ENCODE results near the gene PTPN18.

PTPN18 gene

DNA sequence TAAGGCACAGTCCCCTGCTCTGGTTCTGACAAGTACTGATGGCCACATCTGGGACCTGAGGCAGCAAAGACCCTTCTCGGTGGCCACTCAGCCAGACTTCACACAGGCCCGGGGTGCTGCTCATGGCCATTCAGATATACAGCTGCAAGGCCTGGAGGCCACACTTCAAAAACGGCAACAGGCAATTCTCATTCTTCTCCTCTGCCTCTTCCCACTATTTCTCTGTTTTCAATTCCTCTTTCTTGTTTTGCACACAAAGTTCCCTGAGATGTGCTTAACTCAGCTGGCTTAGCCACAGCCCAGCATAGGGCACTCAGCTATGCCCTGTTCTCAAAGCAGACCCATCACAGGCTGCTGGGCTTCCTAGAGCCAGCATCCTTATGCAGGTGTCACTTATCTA, 29.9 kb downstream of the PTPN18 start:
- H2BK15ac ChIP-seq (ENCODE audit: low read depth, poor library complexity, severe bottlenecking), result no peak overlapping the region
- over 99% methylated on average over 3 of the region's 3 CpGs for WGBS
- H2BK120ac ChIP-seq (ENCODE audit: low read depth, low read length), result no peak overlapping the region

DNA sequence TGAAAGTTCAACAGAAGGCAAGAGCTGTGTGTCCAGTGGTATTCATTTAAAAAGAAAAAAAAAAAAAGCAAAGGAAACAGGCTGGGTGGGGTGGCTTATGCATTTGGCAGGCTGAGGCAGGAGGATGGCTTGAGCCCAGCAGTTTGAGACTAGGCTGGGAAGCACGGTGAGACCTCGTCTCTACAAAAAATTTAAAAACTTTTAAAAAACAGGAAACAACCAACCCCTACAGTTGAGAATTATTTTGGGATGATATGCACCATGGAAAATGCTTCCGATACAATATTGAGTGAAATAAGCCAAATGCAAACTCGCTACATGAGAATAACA, 31.2 kb downstream of the PTPN18 start:
- H3K23ac ChIP-seq (ENCODE audit: low read length in 2 of 2), result no peak overlapping the region
- H3K79me1 ChIP-seq (replicated peaks; ENCODE audit: low read length, poor library complexity, severe bottlenecking), result peaks cover 11% of the 10 kb centered on the region
- no peak overlapping the region for H3K9ac ChIP-seq (ENCODE audit: low read length)
- H3K4ac ChIP-seq (ENCODE audit: low read depth in 1 of 2, low read length in 2 of 2), result no peak overlapping the region
- 94% methylated on average over 2 of the region's 4 CpGs for WGBS
- H3K9me3 ChIP-seq (ENCODE audit: control insufficient read depth, low read length), result no peaks in the 10 kb centered on the region
- H2BK120ac ChIP-seq (ENCODE audit: low read depth, low read length), result no peak overlapping the region
- no peak overlapping the region for H2BK12ac ChIP-seq (ENCODE audit: low read length in 2 of 2)
- no peak overlapping the region for H3K18ac ChIP-seq (ENCODE audit: low read depth in 1 of 2, low read length in 2 of 2)
- H2AK5ac ChIP-seq (ENCODE audit: low read length, severe bottlenecking), result no peak overlapping the region
- no peak for DNase-seq
- no peak overlapping the region for H2BK5ac ChIP-seq (ENCODE audit: low read depth, low read length, poor library complexity, severe bottlenecking)
- H4K91ac ChIP-seq (ENCODE audit: low read length), result no peak overlapping the region
- no peak overlapping the region for H3K4me2 ChIP-seq (ENCODE audit: low read length, poor library complexity, severe bottlenecking)
- no peak overlapping the region for H3K4me3 ChIP-seq (ENCODE audit: insufficient read depth in 1 of 2, low read depth in 1 of 2, low read length in 2 of 2)
- H3K27me3 ChIP-seq (ENCODE audit: control insufficient read depth in 1 of 2, insufficient read depth in 1 of 2, low read length in 2 of 2), result no peaks in the 10 kb centered on the region
- H3K4me1 ChIP-seq (ENCODE audit: control insufficient read depth, insufficient read depth, low read depth, low read length), result peaks cover 10% of the 10 kb centered on the region
- no peak overlapping the region for H3K27ac ChIP-seq (ENCODE audit: low read length, poor library complexity, severe bottlenecking)
- H3K36me3 ChIP-seq (ENCODE audit: control insufficient read depth in 1 of 2, insufficient read depth in 2 of 2, low read depth in 1 of 2, low read length in 2 of 2), result peaks cover 4 to 9% of the 10 kb centered on the region in 2 experiments
- no peak overlapping the region for H2BK15ac ChIP-seq (ENCODE audit: low read depth, poor library complexity, severe bottlenecking)
- H3K14ac ChIP-seq (ENCODE audit: low read length in 2 of 2), result no peak overlapping the region
- no peak overlapping the region for H2AFZ ChIP-seq (ENCODE audit: low read depth, low read length)
- no peak overlapping the region for H4K8ac ChIP-seq (ENCODE audit: low read length)

More for the DNA sequence above, 29.9 kb downstream of the PTPN18 start:
- DNase-seq, result no peak
- Histone ChIP-seq H2BK5ac (ENCODE audit: low read depth, low read length, poor library complexity, severe bottlenecking) (no peak overlapping the region), H4K8ac (ENCODE audit: low read length) (no peak overlapping the region), H3K36me3 (ENCODE audit: control insufficient read depth in 1 of 2, insufficient read depth in 2 of 2, low read depth in 1 of 2, low read length in 2 of 2) (peaks cover 5 to 17% of the 10 kb centered on the region in 2 experiments), H3K23ac (ENCODE audit: low read length in 2 of 2) (no peak overlapping the region), H2BK12ac (ENCODE audit: low read length in 2 of 2) (no peak overlapping the region), H3K9me3 (ENCODE audit: control insufficient read depth, low read length) (no peaks in the 10 kb centered on the region), H3K18ac (ENCODE audit: low read depth in 1 of 2, low read length in 2 of 2) (no peak overlapping the region), H3K4ac (ENCODE audit: low read depth in 1 of 2, low read length in 2 of 2) (no peak overlapping the region), H3K27me3 (ENCODE audit: control insufficient read depth in 1 of 2, insufficient read depth in 1 of 2, low read length in 2 of 2) (no peaks in the 10 kb centered on the region), H2AFZ (ENCODE audit: low read depth, low read length) (no peak overlapping the region), H3K4me1 (ENCODE audit: control insufficient read depth, insufficient read depth, low read depth, low read length) (peaks cover 7% of the 10 kb centered on the region), H3K4me2 (ENCODE audit: low read length, poor library complexity, severe bottlenecking) (no peak overlapping the region), H3K79me1 (replicated peaks; ENCODE audit: low read length, poor library complexity, severe bottlenecking) (peaks cover 18% of the 10 kb centered on the region), H3K9ac (ENCODE audit: low read length) (no peak overlapping the region), H2AK5ac (ENCODE audit: low read length, severe bottlenecking) (no peak overlapping the region), H3K27ac (ENCODE audit: low read length, poor library complexity, severe bottlenecking) (no peak overlapping the region), H4K91ac (ENCODE audit: low read length) (no peak overlapping the region), H3K14ac (ENCODE audit: low read length in 2 of 2) (no peak overlapping the region), H3K4me3 (ENCODE audit: insufficient read depth in 1 of 2, low read depth in 1 of 2, low read length in 2 of 2) (no peak overlapping the region)

DNA sequence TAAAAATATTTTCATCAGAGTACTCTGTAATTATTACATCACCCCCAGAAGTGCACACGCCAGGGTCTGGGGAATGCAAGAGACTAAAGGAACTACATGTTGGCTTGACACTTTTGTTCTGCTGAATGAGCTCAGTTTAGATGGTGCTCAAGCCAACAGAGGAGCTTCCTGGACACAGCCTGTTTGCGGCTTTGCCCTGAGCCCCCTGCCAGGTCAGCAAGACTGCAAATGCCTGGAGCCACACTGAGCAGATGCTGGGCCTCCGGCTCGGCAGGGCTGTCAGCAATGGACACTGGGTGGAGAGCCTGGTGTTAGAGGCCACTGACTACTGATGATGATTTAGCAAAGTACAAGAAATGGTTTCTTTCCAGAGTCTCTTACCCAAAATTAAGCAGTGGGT, 31.9 kb downstream of the PTPN18 start:
- no peak overlapping the region for H2AFZ ChIP-seq (ENCODE audit: low read depth, low read length)
- no peak overlapping the region for H4K8ac ChIP-seq (ENCODE audit: low read length)
- H2BK15ac ChIP-seq (ENCODE audit: low read depth, poor library complexity, severe bottlenecking), result no peak overlapping the region
- H3K27me3 ChIP-seq (ENCODE audit: control insufficient read depth in 1 of 2, insufficient read depth in 1 of 2, low read length in 2 of 2), result no peaks in the 10 kb centered on the region
- WGBS, result 90% methylated on average over 3 of the region's 4 CpGs
- peaks cover 10% of the 10 kb centered on the region for H3K4me1 ChIP-seq (ENCODE audit: control insufficient read depth, insufficient read depth, low read depth, low read length)
- no peak overlapping the region for H2BK120ac ChIP-seq (ENCODE audit: low read depth, low read length)
- no peaks in the 10 kb centered on the region for H3K9me3 ChIP-seq (ENCODE audit: control insufficient read depth, low read length)
- H3K4ac ChIP-seq (ENCODE audit: low read depth in 1 of 2, low read length in 2 of 2), result no peak overlapping the region
- no peak overlapping the region for H3K23ac ChIP-seq (ENCODE audit: low read length in 2 of 2)
- H3K14ac ChIP-seq (ENCODE audit: low read length in 2 of 2), result no peak overlapping the region
- peaks cover 0 to 2% of the 10 kb centered on the region in 2 experiments for H3K36me3 ChIP-seq (ENCODE audit: control insufficient read depth in 1 of 2, insufficient read depth in 2 of 2, low read depth in 1 of 2, low read length in 2 of 2)
- H4K91ac ChIP-seq (ENCODE audit: low read length), result no peak overlapping the region
- H2AK5ac ChIP-seq (ENCODE audit: low read length, severe bottlenecking), result no peak overlapping the region
- H3K4me2 ChIP-seq (ENCODE audit: low read length, poor library complexity, severe bottlenecking), result no peak overlapping the region
- peaks cover 6% of the 10 kb centered on the region for H3K79me1 ChIP-seq (replicated peaks; ENCODE audit: low read length, poor library complexity, severe bottlenecking)
- H3K9ac ChIP-seq (ENCODE audit: low read length), result no peak overlapping the region
- no peak overlapping the region for H3K27ac ChIP-seq (ENCODE audit: low read length, poor library complexity, severe bottlenecking)
- no peak overlapping the region for H2BK5ac ChIP-seq (ENCODE audit: low read depth, low read length, poor library complexity, severe bottlenecking)
- H2BK12ac ChIP-seq (ENCODE audit: low read length in 2 of 2), result no peak overlapping the region
- H3K18ac ChIP-seq (ENCODE audit: low read depth in 1 of 2, low read length in 2 of 2), result no peak overlapping the region
- H3K4me3 ChIP-seq (ENCODE audit: insufficient read depth in 1 of 2, low read depth in 1 of 2, low read length in 2 of 2), result no peak overlapping the region
- DNase-seq, result no peak

DNA sequence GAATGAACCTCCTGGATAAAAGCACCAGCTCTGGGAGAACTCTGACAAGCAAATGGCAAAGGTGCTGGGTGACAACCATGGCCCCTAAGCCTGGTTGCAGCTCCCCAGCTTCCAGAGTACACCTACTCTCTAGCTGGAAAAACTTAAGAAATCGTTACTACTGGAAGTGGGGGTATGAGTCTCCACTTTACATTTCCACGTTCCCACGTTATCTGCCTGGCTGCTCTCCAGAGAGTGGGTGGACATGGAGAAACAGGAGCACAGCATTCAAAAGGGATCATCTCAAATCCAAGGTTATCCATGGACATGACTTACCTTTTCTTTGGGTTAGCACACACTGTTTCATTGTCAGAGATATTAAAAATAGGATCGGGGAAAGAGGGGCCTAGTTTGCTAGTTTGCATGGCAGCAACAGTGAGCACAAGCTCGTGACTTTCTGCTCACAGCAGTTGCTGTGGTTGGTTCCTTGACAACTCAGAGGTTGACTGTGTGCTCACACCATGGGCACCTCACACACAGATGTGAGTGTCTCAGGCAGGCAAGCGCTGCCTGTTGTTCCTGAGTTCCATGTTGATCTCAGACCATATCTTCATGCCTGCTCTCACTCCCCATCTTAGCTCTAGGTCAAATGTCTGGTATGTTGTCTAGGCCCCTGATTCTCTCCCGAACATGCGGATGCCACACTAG, 32.5 kb downstream of the PTPN18 start:
- H3K9me3 ChIP-seq (ENCODE audit: control insufficient read depth, low read length), result no peaks in the 10 kb centered on the region
- H2AK5ac ChIP-seq (ENCODE audit: low read length, severe bottlenecking), result no peak overlapping the region
- WGBS, result 95% methylated on average over 8 of the region's 8 CpGs
- no peak overlapping the region for H3K18ac ChIP-seq (ENCODE audit: low read depth in 1 of 2, low read length in 2 of 2)
- no peak overlapping the region for H4K8ac ChIP-seq (ENCODE audit: low read length)
- no peaks in the 10 kb centered on the region for H3K27me3 ChIP-seq (ENCODE audit: control insufficient read depth in 1 of 2, insufficient read depth in 1 of 2, low read length in 2 of 2)
- H2BK120ac ChIP-seq (ENCODE audit: low read depth, low read length), result no peak overlapping the region
- no peak overlapping the region for H3K4me3 ChIP-seq (ENCODE audit: insufficient read depth in 1 of 2, low read depth in 1 of 2, low read length in 2 of 2)
- no peak overlapping the region for H2BK12ac ChIP-seq (ENCODE audit: low read length in 2 of 2)
- H2AFZ ChIP-seq (ENCODE audit: low read depth, low read length), result no peak overlapping the region
- H3K27ac ChIP-seq (ENCODE audit: low read length, poor library complexity, severe bottlenecking), result no peak overlapping the region
- no peak overlapping the region for H2BK5ac ChIP-seq (ENCODE audit: low read depth, low read length, poor library complexity, severe bottlenecking)
- no peak overlapping the region for H3K4me2 ChIP-seq (ENCODE audit: low read length, poor library complexity, severe bottlenecking)
- H4K91ac ChIP-seq (ENCODE audit: low read length), result no peak overlapping the region
- no peak overlapping the region for H3K14ac ChIP-seq (ENCODE audit: low read length in 2 of 2)
- no peak overlapping the region for H2BK15ac ChIP-seq (ENCODE audit: low read depth, poor library complexity, severe bottlenecking)
- H3K79me1 ChIP-seq (replicated peaks; ENCODE audit: low read length, poor library complexity, severe bottlenecking), result peaks cover 4% of the 10 kb centered on the region
- H3K23ac ChIP-seq (ENCODE audit: low read length in 2 of 2), result no peak overlapping the region
- no peak for DNase-seq
- H3K4ac ChIP-seq (ENCODE audit: low read depth in 1 of 2, low read length in 2 of 2), result no peak overlapping the region
- H3K36me3 ChIP-seq (ENCODE audit: control insufficient read depth in 1 of 2, insufficient read depth in 2 of 2, low read depth in 1 of 2, low read length in 2 of 2), result no peaks in the 10 kb centered on the region
- H3K9ac ChIP-seq (ENCODE audit: low read length), result no peak overlapping the region
- H3K4me1 ChIP-seq (ENCODE audit: control insufficient read depth, insufficient read depth, low read depth, low read length), result peaks cover 14% of the 10 kb centered on the region
